Activated CD8-positive, alpha-beta T cell treated with anti-CD3 and anti-CD28 coated beads, Interleukin-2, amount 10 ng/mL, durations not matched to agents 7 days and 5 days (primary cell): ENCODE data around the gene ZNF287. TPM values are rescaled to one million over a fixed set of nuclear protein-coding genes. Genes with fewer than 3 reads are reported as not detected.

Source experiments
- ATAC-seq: fragments of 150-1000 bp; cut with Tn5 transposase; one replicate; pipeline ENCODE4 v1.10.0; 2021; ENCODE audit warnings: moderate library complexity
- CTCF ChIA-PET: fragments of 350-600 bp; sonication (Branson Sonifier 250); formaldehyde crosslinking; loops from one replicate; lab custom pipeline; 2021; ENCODE audit warnings: antibody characterized with exemption; lab: Charles Lee
- POLR2A ChIA-PET: fragments of 350-600 bp; sonication (Branson Sonifier 250); formaldehyde crosslinking; loops from one replicate; lab custom pipeline; 2021; ENCODE audit warnings: antibody characterized with exemption; lab: Charles Lee
- DNase-seq: peaks from one replicate; pipeline ENCODE4 v3.0.0-alpha.2; 2020
- H3K27ac Mint-ChIP-seq: one replicate; pipeline ENCODE4 v1.8.0; 2021; ENCODE audit warnings: mild to moderate bottlenecking, mixed read lengths
- H3K27me3 Mint-ChIP-seq: one replicate; pipeline ENCODE4 v1.8.0; 2021; ENCODE audit warnings: low read depth, mixed read lengths
- H3K36me3 Mint-ChIP-seq: one replicate; pipeline ENCODE4 v1.8.0; 2021; ENCODE audit warnings: low read depth, mixed read lengths
- H3K4me1 Mint-ChIP-seq: one replicate; pipeline ENCODE4 v1.8.0; 2021; ENCODE audit warnings: low read depth, mixed read lengths
- H3K4me3 Mint-ChIP-seq: one replicate; pipeline ENCODE4 v1.8.0; 2021; ENCODE audit warnings: mild to moderate bottlenecking, mixed read lengths
- H3K9me3 Mint-ChIP-seq: one replicate; pipeline ENCODE4 v1.8.0; 2022; ENCODE audit warnings: mixed read lengths; ENCODE audit not compliant: insufficient read depth
- total RNA-seq, 2 experiments: library from RNA; stranded (reverse); gene quantifications; one replicate each; pipeline ENCODE4 v1.2.3, GENCODE V29; 2021

Gene ZNF287
- total RNA-seq = 1 to 10 TPM; 5.7 to 5.9 TPM

DNA sequence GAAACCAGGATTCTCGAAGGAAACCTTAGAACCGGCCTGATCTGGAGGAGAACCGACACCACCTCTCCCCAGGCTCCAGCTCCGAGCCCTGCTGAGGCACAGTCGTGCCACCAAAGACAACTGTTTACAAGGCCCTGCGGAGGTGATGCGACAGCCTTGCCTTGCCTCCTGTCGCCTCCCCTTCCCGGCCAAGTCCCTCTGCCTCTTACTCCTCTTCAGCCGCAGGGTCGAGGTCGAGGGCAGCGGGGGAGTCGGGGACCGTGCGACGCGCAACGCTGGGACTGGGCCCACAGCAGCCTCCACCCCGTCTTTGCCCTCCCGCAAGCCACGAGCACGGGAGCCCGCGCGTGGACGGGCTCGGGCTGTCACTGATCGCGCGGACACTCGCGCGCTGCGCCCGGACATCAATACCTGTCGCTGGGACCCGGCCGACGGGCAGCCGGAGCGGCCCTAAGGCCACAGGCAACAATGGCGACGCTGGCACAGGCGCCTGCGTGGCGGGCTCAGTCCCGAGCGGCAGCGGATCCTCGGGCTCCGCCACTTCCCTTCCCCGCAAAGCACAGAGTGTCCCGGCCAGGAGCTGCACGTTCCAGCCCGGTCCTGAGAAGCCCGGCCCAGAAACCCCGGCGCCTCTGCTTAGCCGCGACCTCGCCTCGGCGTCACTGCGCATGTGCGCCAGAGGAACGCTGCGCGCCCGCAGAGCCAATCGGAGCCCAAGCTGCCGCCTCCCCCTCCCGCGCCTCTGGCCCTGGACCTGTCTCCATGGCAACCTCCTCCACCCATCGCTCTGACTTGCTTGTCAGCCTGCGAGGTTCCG is at the start of gene ZNF287:
Gene ZNF287, minus strand, starts transcription at position 664 of the 817 bp plus-strand sequence. CDS start 1,473 bp downstream, outside the sequence.
- Mint-ChIP-seq H3K27me3 (peaks cover 11% of the 10 kb centered on the region), H3K4me3 (peak within 1 kb of the TSS; percentile 83), H3K9me3 (peaks cover 3% of the 10 kb centered on the region), H3K4me1 (peaks cover 17% of the 10 kb centered on the region), H3K27ac (peak within 1 kb of the TSS; percentile 71), H3K36me3 (peaks cover 19% of the 10 kb centered on the region)
- ChIA-PET CTCF (interaction anchor here (0.7 to 2.0 kb wide), 8 partner anchors 8 to 115 kb away, joined by 3 to 9 read pairs (median 4); no protein-coding TSS in a partner anchor), POLR2A (interaction anchor here (0.6 to 0.9 kb wide), 2 partner anchors 11 to 34 kb away, joined by 3 read pairs; no protein-coding TSS in a partner anchor)
- ATAC-seq = peak; percentile 99
- peak; percentile 93 for DNase-seq

DNA sequence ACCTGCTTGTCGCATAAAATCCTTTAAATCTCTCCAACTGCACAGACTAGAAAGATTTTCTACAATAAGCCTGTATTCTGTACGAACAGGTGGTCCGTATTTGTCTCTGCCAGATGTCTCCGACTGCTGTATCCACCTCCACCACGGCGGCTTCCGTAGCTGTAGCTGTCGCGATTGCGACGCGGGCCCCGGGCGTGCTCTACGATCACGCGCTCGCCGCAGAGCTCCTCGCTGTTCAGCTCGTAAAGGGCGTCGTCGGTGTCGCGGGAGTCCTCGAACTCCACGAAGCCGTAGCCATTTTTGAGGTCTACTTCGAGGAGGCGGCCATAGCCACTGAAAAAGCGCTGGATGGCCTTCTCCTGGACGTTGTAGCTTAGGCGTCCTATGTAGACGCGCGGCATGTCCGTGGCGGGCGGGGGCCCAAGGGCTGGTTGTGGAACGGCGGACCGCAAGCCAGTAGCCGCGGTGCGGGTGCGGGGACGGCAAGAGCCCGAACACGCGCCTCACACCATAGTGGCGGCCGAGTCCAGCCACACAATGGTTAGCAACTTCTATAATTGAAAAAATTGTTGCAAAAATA is 48.6 kb upstream of the ZNF287 start:
- DNase-seq = no peak
- Mint-ChIP-seq H3K9me3 (peaks cover 60% of the 10 kb centered on the region), H3K27me3 (no peaks in the 10 kb centered on the region), H3K36me3 (peaks cover 5% of the 10 kb centered on the region), H3K4me3 (no peak overlapping the region), H3K4me1 (no peaks in the 10 kb centered on the region), H3K27ac (no peak overlapping the region)
- POLR2A ChIA-PET = no interaction called here
- CTCF ChIA-PET = no interaction called here
- ATAC-seq = no peak

DNA sequence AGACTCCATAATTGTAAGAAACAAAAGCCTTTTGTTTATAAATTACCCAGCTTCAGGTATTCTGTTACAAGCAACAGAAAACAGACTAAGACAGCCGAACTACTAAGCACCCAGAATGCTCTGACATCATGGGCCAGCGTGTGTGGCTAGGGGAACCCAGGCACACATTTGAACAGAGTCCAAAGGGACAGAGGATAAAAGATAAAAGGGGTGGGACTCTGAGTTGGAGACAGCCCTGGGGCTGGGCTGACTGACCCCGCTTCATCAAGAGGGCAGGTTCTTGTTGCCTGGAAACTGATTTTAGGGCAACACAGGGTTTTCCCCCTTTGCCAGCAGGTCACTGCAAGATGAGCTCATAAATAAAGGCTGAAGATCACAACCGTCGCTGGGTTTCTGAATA is 30.5 kb upstream of the ZNF287 start:
- no peak overlapping the region for H3K4me3 Mint-ChIP-seq
- ATAC-seq = no peak
- H3K4me1 Mint-ChIP-seq = no peaks in the 10 kb centered on the region
- no peak for DNase-seq
- ChIA-PET POLR2A (no interaction called here), CTCF (no interaction called here)
- no peaks in the 10 kb centered on the region for H3K36me3 Mint-ChIP-seq
- H3K27ac Mint-ChIP-seq = no peak overlapping the region
- peaks cover 6% of the 10 kb centered on the region for H3K27me3 Mint-ChIP-seq
- peaks cover 10% of the 10 kb centered on the region for H3K9me3 Mint-ChIP-seq

DNA sequence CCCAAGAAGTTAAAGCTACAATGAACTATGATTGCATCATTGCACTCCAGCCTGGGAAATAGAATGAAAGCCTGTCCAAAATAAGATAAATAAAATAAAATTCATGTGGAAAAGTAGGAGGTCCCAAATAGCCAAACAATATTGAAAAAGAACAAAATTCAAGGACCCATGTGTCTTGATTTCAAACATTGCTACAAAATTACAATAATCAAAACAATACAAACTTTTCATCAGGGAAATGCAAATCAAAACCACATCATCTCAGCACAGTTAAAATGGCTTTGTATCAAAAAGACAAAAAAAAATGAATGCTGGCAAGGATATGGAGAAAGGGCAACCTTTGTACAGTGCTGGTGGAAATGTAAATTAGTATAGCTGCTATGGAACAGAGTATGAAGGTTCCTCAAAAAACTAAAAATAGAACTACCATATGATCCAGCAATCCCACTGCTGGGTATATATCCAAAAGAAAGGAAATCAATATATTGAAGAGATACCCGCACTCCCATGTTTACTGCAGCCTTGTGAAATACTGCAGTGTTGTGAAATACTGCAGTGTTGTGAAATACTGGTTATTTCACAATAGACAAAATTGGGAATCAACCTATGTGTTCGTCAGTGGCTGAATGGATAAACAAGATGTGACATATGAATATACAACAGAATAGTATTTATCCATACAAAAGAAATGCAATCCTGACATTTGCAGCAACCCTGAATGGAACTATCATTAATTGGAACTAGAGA is 24.5 kb upstream of the ZNF287 start:
- ATAC-seq (no peak), DNase-seq (no peak)
- POLR2A ChIA-PET = no interaction called here
- no peak overlapping the region for H3K4me3 Mint-ChIP-seq
- H3K36me3 Mint-ChIP-seq = no peaks in the 10 kb centered on the region
- H3K27me3 Mint-ChIP-seq = peaks cover 18% of the 10 kb centered on the region
- peaks cover 9% of the 10 kb centered on the region for H3K4me1 Mint-ChIP-seq
- H3K27ac Mint-ChIP-seq = no peak overlapping the region
- CTCF ChIA-PET = interaction anchor here (1.6 kb wide), 1 partner anchor 9 kb away, joined by 6 read pairs; no protein-coding TSS in a partner anchor
- H3K9me3 Mint-ChIP-seq = peaks cover 10% of the 10 kb centered on the region

DNA sequence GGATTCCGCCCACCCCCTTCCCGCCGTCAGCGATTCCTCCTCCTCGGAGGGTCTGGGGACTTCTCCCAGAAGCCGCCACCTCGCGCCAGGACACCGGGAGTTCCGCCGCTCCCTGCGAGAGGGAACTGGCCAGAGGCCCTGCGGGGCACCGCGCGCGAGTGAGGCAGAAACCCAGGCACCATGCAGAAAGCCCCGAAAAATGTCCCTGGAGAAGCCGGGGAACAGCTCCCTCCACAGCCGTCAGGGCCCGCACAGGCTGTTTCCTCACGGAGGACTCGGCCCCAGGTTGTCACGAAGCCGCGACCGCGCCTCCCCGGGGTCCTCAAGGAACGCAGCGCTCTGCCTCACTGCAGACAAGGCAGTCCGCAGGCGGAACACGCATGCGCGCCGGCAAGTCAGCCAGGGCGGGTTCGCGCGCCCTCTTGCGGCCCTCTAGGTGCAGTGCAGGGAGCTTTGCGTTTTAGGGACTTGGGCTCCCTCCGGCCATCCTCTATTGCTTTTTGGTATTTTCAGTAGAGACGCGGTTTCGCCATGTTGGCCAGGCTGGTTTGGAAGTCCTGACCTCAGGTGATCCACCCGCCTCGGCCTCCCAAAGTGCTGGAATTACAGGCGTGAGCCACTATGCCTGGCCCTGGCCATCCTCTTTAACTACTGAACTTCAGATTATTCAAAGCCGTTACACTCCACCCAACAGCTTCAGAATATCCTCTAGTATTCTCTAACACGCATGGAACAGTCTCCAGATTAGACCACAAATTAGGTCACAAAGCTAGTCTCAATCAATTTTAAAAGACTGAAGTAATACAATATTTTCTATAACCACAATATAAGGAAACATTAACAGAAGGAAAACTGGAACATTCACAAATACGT is 20.3 kb upstream of the ZNF287 start:
- peak; percentile 92 for ATAC-seq

DNA sequence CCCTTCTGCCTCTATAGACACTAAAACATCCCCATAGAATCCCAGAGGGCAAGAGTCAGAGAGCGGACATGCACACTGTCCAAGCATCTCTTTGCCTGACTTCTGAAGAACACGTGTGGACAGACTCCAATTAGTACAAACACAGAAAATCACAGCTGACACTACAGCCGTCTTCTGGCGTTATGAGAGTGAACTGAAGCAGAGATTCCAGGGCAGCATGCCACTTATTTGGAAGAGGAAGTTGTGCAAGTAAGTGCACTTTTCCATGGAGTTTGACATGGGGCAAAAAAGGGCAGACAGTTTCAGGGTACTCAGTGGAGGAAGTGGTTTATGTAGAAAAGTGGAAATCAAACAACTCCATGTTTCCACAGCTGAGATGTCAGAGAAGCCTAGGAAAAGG is 16.8 kb upstream of the ZNF287 start:
- DNase-seq = no peak
- H3K9me3 Mint-ChIP-seq = no peaks in the 10 kb centered on the region
- peaks cover 39% of the 10 kb centered on the region for H3K27me3 Mint-ChIP-seq
- CTCF ChIA-PET = interaction anchor here (1.3 to 6.0 kb wide), 4 partner anchors 9 to 49 kb away, joined by 3 to 48 read pairs (median 6); no protein-coding TSS in a partner anchor
- ATAC-seq = no peak
- peaks cover 27% of the 10 kb centered on the region for H3K4me1 Mint-ChIP-seq
- H3K4me3 Mint-ChIP-seq = no peak overlapping the region
- POLR2A ChIA-PET = interaction anchor here (1.5 kb wide), 1 partner anchor 50 kb away, joined by 6 read pairs; no protein-coding TSS in a partner anchor
- H3K36me3 Mint-ChIP-seq = no peaks in the 10 kb centered on the region
- no peak overlapping the region for H3K27ac Mint-ChIP-seq

More for the DNA sequence above, 20.3 kb upstream of the ZNF287 start:
- DNase-seq = peak; percentile 93
- Mint-ChIP-seq H3K4me1 (peaks cover 14% of the 10 kb centered on the region), H3K27me3 (peaks cover 43% of the 10 kb centered on the region), H3K4me3 (peak overlapping the region; percentile 69), H3K9me3 (peaks cover 4% of the 10 kb centered on the region), H3K27ac (no peak overlapping the region), H3K36me3 (no peaks in the 10 kb centered on the region)
- POLR2A ChIA-PET = interaction anchor here (1.0 kb wide), 1 partner anchor 53 kb away, joined by 5 read pairs; no protein-coding TSS in a partner anchor
- CTCF ChIA-PET = interaction anchor here (0.6 to 2.5 kb wide), 27 partner anchors 9 to 226 kb away, joined by 3 to 30 read pairs (median 4); partner anchors contain the start of genes ZNF287 and ZNF624

DNA sequence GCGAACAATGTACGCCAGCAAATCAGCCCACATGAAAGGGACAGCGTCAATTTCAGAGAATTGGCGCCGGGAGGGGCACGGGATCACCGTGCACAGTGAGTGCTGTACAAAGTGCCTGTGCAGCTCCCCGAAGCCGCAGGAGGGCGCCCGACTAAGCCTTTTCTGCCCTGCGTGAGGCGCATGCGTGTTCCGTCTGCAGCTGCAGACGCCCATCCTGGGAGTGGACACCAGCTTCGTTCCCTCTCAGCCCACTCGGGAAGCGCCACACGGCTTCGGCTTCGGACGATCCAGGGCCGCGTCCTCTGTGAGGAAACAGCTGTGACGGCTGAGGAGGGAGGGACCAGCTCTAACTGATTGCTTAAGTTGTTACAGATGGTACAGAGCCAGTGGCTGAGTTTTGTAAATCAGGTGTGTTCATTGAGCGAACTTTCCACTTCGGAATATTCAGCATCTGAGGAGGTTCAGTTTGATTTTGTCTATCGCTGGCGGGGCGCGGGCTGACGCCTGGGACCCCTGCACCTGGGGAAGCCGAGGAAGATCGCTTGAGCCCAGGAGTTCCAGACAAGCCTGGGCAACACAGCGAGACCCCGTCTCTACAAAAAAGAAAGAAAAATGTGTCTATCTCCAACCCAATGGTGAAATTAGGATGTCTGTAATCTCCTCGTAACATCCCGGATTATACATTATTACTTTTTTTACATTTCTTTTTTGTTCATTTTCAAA is 15.4 kb upstream of the ZNF287 start:
- peaks cover 23% of the 10 kb centered on the region for H3K4me1 Mint-ChIP-seq
- POLR2A ChIA-PET = interaction anchor here (1.1 to 1.2 kb wide), 2 partner anchors 144 to 204 kb away, joined by 3 to 5 read pairs; partner anchors contain the start of gene UBB
- DNase-seq (peak; percentile 94), ATAC-seq (peak; percentile 95)
- H3K27ac Mint-ChIP-seq = peak overlapping the region; percentile 32
- H3K36me3 Mint-ChIP-seq = no peaks in the 10 kb centered on the region
- peak overlapping the region; percentile 77 for H3K4me3 Mint-ChIP-seq
- peaks cover 44% of the 10 kb centered on the region for H3K27me3 Mint-ChIP-seq
- H3K9me3 Mint-ChIP-seq = peaks cover 4% of the 10 kb centered on the region
- CTCF ChIA-PET = interaction anchor here (0.7 to 6.0 kb wide), 17 partner anchors 9 to 106 kb away, joined by 3 to 48 read pairs (median 4); partner anchors contain the start of genes CCDC144A, LRRC75A, ZNF287 and ZNF624

DNA sequence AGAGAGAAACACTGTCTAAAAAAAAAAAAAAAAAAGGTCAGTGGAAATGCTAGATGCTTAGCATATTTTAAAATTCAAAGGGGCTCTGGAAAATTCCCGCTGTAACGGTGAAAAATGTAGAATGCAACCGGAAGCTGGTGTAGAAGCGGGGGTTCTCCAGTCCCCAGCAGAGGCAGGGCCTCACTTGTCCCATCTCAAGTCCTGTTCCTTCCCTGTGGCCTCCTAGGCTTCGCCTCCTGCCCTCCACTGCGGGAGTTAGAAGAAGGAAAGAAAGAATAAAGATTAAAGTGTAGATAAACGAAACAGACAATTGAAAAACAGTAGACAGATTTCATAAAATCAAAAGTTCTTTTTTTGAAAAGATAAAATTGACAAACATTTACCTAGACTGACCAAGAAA is 14.8 kb upstream of the ZNF287 start:
- peaks cover 4% of the 10 kb centered on the region for H3K9me3 Mint-ChIP-seq
- peak overlapping the region; percentile 77 for H3K4me3 Mint-ChIP-seq
- ChIA-PET POLR2A (interaction anchor here (1.1 to 1.2 kb wide), 2 partner anchors 143 to 203 kb away, joined by 3 to 5 read pairs; partner anchors contain the start of gene UBB), CTCF (interaction anchor here (0.7 to 6.0 kb wide), 16 partner anchors 9 to 106 kb away, joined by 3 to 48 read pairs (median 4); partner anchors contain the start of genes CCDC144A, LRRC75A, ZNF287 and ZNF624)
- H3K4me1 Mint-ChIP-seq = peaks cover 20% of the 10 kb centered on the region
- H3K27ac Mint-ChIP-seq = peak overlapping the region; percentile 3
- no peaks in the 10 kb centered on the region for H3K36me3 Mint-ChIP-seq
- ATAC-seq (peak; percentile 8), DNase-seq (no peak)
- H3K27me3 Mint-ChIP-seq = peaks cover 46% of the 10 kb centered on the region

DNA sequence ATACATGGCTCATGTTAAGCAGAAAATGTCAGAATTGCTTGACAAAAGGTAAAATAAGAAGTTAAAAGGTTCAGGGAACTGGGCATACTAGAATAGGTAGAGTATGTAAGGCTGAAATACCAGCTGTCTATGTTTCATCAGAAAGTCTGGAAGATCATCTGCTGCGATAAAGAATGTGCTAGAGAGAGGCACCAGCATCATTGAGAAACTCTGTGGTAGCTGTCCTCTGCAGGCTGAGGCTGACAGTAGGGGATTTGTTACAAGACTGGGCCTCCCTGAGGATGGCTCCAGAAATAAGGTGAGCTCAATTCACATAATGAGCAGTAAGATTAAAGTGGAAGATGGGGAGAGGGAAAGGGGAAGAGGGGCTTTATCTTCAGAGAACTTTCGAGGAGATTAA is 4.5 kb upstream of the ZNF287 start:
- H3K4me3 Mint-ChIP-seq = no peak overlapping the region
- CTCF ChIA-PET = interaction anchor here (1.8 kb wide), 1 partner anchor 11 kb away, joined by 6 read pairs; no protein-coding TSS in a partner anchor
- no peak for DNase-seq
- no peaks in the 10 kb centered on the region for H3K36me3 Mint-ChIP-seq
- no peak for ATAC-seq
- H3K4me1 Mint-ChIP-seq = peaks cover 8% of the 10 kb centered on the region
- H3K9me3 Mint-ChIP-seq = no peaks in the 10 kb centered on the region
- no peak overlapping the region for H3K27ac Mint-ChIP-seq
- H3K27me3 Mint-ChIP-seq = peaks cover 12% of the 10 kb centered on the region
- POLR2A ChIA-PET = no interaction called here

DNA sequence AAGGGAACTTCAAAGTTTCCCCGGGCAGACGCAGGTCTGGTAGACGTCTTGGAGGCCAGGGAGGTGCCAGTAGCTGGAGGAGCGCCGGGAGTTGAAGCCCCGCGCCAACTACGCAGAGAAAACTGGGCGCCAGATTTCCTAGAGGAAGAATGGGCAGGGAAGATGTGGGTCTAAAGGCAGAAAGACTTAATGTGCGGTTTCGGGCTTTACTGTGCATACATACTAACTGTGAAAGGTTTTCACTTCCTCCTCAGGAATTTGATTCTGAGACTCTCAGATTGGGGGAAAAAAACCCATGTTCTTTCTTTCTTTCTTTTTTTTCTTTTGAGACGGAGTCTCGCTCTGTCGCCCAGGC is 331 bp upstream of the ZNF287 start:
- ChIA-PET CTCF (interaction anchor here (0.7 to 1.6 kb wide), 7 partner anchors 9 to 115 kb away, joined by 3 to 9 read pairs (median 3); no protein-coding TSS in a partner anchor), POLR2A (interaction anchor here (0.9 kb wide), 1 partner anchor 12 kb away, joined by 3 read pairs; no protein-coding TSS in a partner anchor)
- Mint-ChIP-seq H3K4me1 (peaks cover 17% of the 10 kb centered on the region), H3K27me3 (peaks cover 11% of the 10 kb centered on the region), H3K36me3 (peaks cover 17% of the 10 kb centered on the region), H3K27ac (no peak overlapping the region), H3K4me3 (peak overlapping the region; percentile 83), H3K9me3 (peaks cover 3% of the 10 kb centered on the region)
- DNase-seq = no peak
- ATAC-seq = no peak
